ENCODE data around the gene ADCY2.

- TF ChIP-seq YY1 (IDR thresholded peaks at IDR 0.05; ENCODE audit: insufficient read depth, insufficient read length) (no peak), ZNF274 (IDR thresholded peaks at IDR 0.05; ENCODE audit: low read depth, low read length) (no peak), SUZ12 (IDR thresholded peaks at IDR 0.05; ENCODE audit: extremely low read depth, insufficient read depth, insufficient read length) (no peak)
These were observed 455.3 kb downstream of the ADCY2 start for GRCh38 chr5:7851240-7851592.
